K562 (cell line): Measurements from ENCODE around the gene CALD1. TPM values are rescaled to one million over a fixed set of nuclear protein-coding genes. Genes with fewer than 3 reads are reported as not detected.

ENCODE experiments used
- ARHGAP35 ChIP-seq: fragments of 450-650 bp; IDR thresholded peaks from 2 replicates; pipeline ENCODE4 v1.6.1; 2018; ENCODE audit not compliant: partially characterized antibody
- ATF7 ChIP-seq: fragments of 450-650 bp; IDR thresholded peaks from 2 replicates; pipeline ENCODE4 v1.7.1; 2014; ENCODE audit warnings: mild to moderate bottlenecking, moderate library complexity
- ELF4 ChIP-seq: fragments of 450-650 bp; formaldehyde crosslinking; IDR thresholded peaks from 2 replicates; pipeline ENCODE4 v1.4.0; 2022; ENCODE audit warnings: missing genetic modification characterization
- FOXK2 ChIP-seq, 2 experiments: fragments of 450-650 bp; IDR thresholded peaks in 1 of 2; conservative IDR thresholded peaks in 1 of 2; 2 replicates each; pipeline ENCODE4 v1.6.1; 2016; ENCODE audit warnings: low read depth in 2 of 2, mild to moderate bottlenecking in 1 of 2
- KLF16 ChIP-seq: IDR thresholded peaks from 2 replicates; pipeline ENCODE4 v1.6.1; 2016; ENCODE audit warnings: antibody characterized with exemption
- MGA ChIP-seq: fragments of 450-650 bp; IDR thresholded peaks from 2 replicates; pipeline ENCODE4 v1.6.1; 2016; ENCODE audit warnings: mild to moderate bottlenecking, moderate library complexity
- MTA1 ChIP-seq: fragments of 450-650 bp; IDR thresholded peaks from 2 replicates; pipeline ENCODE4 v1.6.1; 2017; ENCODE audit warnings: borderline replicate concordance
- SMAD3 ChIP-seq: fragments of 450-650 bp; formaldehyde crosslinking; conservative IDR thresholded peaks from 2 replicates; pipeline ENCODE4 v1.4.0; 2020; ENCODE audit warnings: mild to moderate bottlenecking
- SMARCE1 ChIP-seq: fragments of 450-650 bp; IDR thresholded peaks from 2 replicates; pipeline ENCODE4 v1.7.1; 2016; ENCODE audit warnings: mild to moderate bottlenecking
- TCF3 ChIP-seq: sonication (generic); formaldehyde crosslinking; IDR thresholded peaks from 2 replicates; pipeline ENCODE4 v1.4.0; 2020; ENCODE audit warnings: mild to moderate bottlenecking, missing genetic modification reagents
- ZBTB12 ChIP-seq: fragments of 250-450 bp; sonication (Bioruptor Pico); IDR thresholded peaks from 2 replicates; pipeline ENCODE4 v1.4.0; 2020
- ZNF584 ChIP-seq: fragments of 200-800 bp; sonication (Bioruptor generic); IDR thresholded peaks from 2 replicates; pipeline ENCODE4 v1.6.1; 2016; ENCODE audit warnings: low read depth, mild to moderate bottlenecking, missing genetic modification characterization, missing compliant biosample characterization
- ZNF766 ChIP-seq: fragments of 200-800 bp; sonication (Bioruptor generic); conservative IDR thresholded peaks from 2 replicates; pipeline ENCODE4 v1.6.1; 2016; ENCODE audit warnings: missing genetic modification characterization, missing compliant biosample characterization
- polyA plus RNA-seq, 8 experiments: library from polyadenylated mRNA; depleted of rRNA in 4 of 8; stranded (reverse) in 5 of 8; unstranded in 3 of 8; fragments of >200 nt; fragmentation: Nextera tagmentation in 2 of 8; fragmentation: Illumina TruSeq in 1 of 8; extraction: Ambion mirVana in 2 of 8; extraction: Trizol in 1 of 8; gene quantifications; 2 replicates each; pipeline versions ENCODE4 v1.2.1 to v1.2.3, GENCODE V29; 2011 to 2014; ENCODE audit warnings: inconsistent platforms in 1 of 8, missing spikeins in 1 of 8
- total RNA-seq, 7 experiments: library from RNA; depleted of rRNA in 6 of 7; stranded (reverse); fragments of >200 nt in 6 of 7; fragmentation: Illumina TruSeq in 2 of 7; extraction: Trizol in 2 of 7; gene quantifications; 2 replicates each; pipeline versions ENCODE4 v1.2.1 to v1.2.3, GENCODE V29; 2011 to 2021; ENCODE audit warnings: low replicate concordance in 1 of 7

CALD1 gene
- total and polyA plus RNA-seq, 9 of the 15 experiments (the other 6 are each of a cell fraction or from before 2014, with no cell fraction given): 0.40 TPM; not detected in 8

- TF ChIP-seq MGA (no peak), ZNF766 (CRISPR knock-in tag) (peak; percentile 88), ARHGAP35 (no peak), SMARCE1 (peak; percentile 92), ZBTB12 (CRISPR knock-in tag) (0 out of 2 replicates have a peak, but pooled peaks have one; percentile 47), MTA1 (peak; percentile 77; the same call in 1 of the 2 replicates), TCF3 (CRISPR knock-in tag) (peak; percentile 94), KLF16 (peak; percentile 94), ATF7 (peak; percentile 74; the same call in 1 of the 2 replicates), ELF4 (CRISPR knock-in tag) (peak; percentile 81), FOXK2 (conservative IDR thresholded peaks at IDR 0.05 in 1 of 2, IDR thresholded peaks at IDR 0.05 in 1 of 2; ENCODE audit: low read depth in 2 of 2) (peak in 1 of 2 experiments; percentile 49; a peak in 1 of 4 replicates), ZNF584 (CRISPR knock-in tag) (peak; percentile 68; the same call in 1 of the 2 replicates), SMAD3 (CRISPR knock-in tag) (peak; percentile 60; the same call in 1 of the 2 replicates)
These were observed 55.4 kb downstream of the CALD1 start (continued) for GRCh38 chr7:134834689-134835462.
